GM10248 (cell line): ENCODE measurements around the gene GINS1.

Experiments used
- CTCF ChIA-PET: fragments of 300-600 bp; sonication (Branson Sonifier 250); formaldehyde crosslinking; extraction: SDS; loops from one replicate; lab custom pipeline; 2021; ENCODE audit warnings: antibody characterized with exemption; lab: Yijun Ruan, JAX
- POLR2A ChIA-PET: fragments of 350-650 bp; sonication (Branson Sonifier 250); formaldehyde crosslinking; extraction: SDS; loops from one replicate; lab custom pipeline; 2020; ENCODE audit warnings: antibody characterized with exemption; lab: Yijun Ruan, JAX
- DNase-seq: peaks from one replicate; pipeline ENCODE4 v3.0.0; 2012; ENCODE audit errors: extremely low spot score
- TF ChIP-seq, protein P1 (sequence below): IDR thresholded peaks from 2 replicates; pipeline ENCODE4 v1.5.1; 2012; ENCODE audit warnings: mild to moderate bottlenecking, low read depth; ENCODE audit errors: extremely low read depth, missing control alignments, control extremely low read depth

Gene GINS1

DNA sequence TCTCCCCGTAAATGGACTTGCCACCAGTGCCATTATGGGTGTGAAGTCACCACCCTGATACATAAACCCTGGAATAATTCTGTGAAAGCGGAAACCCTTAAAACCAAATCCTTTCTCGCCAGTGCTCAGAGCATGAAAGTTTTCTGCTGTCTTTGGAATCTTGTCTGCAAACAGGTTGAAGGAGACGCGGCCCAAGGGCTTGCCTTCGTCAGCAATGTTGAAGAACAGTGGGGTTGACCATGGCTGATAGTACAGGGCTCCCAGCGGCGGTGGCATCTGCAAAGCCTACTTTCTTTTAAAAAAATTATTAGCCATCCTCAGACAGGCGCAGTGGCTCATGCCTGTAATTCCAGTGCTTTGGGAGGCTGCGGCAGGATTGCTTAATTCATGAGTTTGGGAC is 38.9 kb upstream of the GINS1 start:
- POLR2A ChIA-PET, result no interaction called here
- CTCF ChIA-PET, result no interaction called here
- TF ChIP-seq, protein P1, sequence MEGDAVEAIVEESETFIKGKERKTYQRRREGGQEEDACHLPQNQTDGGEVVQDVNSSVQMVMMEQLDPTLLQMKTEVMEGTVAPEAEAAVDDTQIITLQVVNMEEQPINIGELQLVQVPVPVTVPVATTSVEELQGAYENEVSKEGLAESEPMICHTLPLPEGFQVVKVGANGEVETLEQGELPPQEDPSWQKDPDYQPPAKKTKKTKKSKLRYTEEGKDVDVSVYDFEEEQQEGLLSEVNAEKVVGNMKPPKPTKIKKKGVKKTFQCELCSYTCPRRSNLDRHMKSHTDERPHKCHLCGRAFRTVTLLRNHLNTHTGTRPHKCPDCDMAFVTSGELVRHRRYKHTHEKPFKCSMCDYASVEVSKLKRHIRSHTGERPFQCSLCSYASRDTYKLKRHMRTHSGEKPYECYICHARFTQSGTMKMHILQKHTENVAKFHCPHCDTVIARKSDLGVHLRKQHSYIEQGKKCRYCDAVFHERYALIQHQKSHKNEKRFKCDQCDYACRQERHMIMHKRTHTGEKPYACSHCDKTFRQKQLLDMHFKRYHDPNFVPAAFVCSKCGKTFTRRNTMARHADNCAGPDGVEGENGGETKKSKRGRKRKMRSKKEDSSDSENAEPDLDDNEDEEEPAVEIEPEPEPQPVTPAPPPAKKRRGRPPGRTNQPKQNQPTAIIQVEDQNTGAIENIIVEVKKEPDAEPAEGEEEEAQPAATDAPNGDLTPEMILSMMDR, result no peak
- no peak for DNase-seq

DNA sequence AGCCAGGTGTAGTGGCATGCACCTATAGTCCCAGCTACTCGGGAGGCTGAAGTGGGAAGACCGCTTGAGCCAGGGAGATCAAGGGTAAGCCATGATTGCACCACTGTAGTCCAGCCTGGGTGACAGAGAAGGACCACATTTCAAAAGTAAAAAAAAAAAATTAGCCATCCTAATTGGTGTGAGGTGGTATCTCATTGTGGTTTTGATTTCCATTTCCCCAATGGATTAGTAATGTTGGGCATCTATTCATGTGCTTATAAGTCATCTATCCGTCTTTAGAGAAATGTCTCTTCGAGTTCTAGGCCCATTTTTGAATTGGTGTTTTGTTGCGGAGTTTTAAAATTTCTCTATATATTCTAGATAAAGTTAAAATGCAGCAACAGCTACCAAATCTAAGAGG is 38.5 kb upstream of the GINS1 start:
- ChIA-PET CTCF (interaction anchor here (0.9 to 2.0 kb wide), 3 partner anchors 11 to 121 kb away, joined by 3 to 4 read pairs (median 3); partner anchors contain the start of gene PYGB), POLR2A (no interaction called here)
- DNase-seq, result no peak

DNA sequence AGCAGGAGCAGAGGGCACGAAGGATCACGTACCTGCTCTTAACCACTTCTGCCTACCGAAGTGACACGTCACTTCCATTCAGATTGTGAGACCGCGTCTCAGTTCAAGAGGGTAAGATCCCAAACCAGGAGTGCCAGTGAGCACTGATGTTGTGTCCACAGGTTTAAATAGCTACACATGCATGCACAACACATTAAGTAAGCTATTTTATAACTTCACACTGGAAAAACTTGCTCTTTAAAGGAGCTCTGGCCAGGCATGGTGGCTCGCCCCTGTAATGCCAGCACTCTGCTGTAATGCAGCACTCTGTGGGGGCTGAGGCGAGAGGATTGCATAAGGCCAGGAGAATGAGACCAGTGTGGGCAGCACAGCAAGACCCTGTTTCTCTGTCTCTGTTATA is 37.9 kb upstream of the GINS1 start:
- ChIA-PET POLR2A (no interaction called here), CTCF (interaction anchor here (0.9 to 2.0 kb wide), 3 partner anchors 12 to 121 kb away, joined by 3 to 4 read pairs (median 3); partner anchors contain the start of gene PYGB)
- TF ChIP-seq, protein P1, result no peak
- no peak for DNase-seq

More for the DNA sequence above, 38.5 kb upstream of the GINS1 start:
- TF ChIP-seq, protein P1, result no peak

DNA sequence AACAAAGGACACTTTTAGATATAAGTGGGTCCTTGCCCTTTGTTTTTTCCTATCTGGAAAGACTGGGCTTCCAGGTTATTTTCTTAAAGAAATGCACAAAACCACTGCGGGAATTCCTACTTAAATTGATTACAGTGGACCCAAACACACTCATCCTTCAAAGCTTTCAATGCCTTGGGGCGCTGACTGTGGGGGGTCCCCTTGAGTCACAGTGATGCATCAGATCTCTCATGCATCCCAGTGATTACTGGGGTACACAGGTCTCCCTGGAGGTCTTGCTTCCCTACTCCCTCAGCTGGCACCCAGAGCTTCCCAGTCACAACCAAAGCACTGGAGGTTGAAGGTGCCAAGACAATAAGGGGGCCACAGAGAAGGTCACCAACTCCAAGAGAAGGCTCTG is 37.5 kb upstream of the GINS1 start:
- ChIA-PET CTCF (interaction anchor here (0.9 to 2.0 kb wide), 3 partner anchors 12 to 122 kb away, joined by 3 to 4 read pairs (median 3); partner anchors contain the start of gene PYGB), POLR2A (no interaction called here)
- TF ChIP-seq, protein P1, result no peak
- no peak for DNase-seq

DNA sequence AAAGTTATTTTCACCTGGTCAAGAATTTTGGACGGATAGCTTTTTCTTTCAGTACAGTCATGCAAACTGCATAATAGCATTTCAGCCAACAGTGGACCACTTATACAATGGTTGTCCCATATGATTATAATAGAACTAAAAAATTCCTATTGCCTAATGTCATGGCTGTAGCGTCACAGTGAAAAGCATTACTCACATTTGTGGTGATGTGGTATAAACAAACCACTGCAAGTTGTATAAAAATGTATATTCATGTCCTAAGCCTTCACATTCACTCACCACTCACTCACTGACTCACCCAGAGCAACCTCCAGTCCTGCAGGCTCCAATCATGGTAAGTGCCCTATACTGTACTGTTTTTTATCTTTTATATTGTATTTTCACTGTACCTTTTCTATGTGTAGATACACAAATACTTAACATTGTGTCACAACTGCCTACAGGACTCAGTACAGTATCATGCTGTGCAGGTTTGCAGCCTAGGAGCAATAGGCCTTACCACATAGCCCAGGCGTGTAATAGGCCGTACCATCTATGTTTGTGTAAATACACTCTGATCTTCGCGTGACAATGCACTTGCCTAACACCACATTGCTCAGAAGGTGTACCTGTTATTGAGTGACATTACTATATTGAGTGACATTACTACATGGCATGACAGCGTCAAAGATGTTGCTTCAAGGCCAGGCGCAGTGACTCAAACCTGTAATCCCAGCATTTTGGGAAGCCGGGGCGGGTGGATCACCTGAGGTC is 34.7 kb upstream of the GINS1 start:
- POLR2A ChIA-PET, result no interaction called here
- no peak for DNase-seq
- CTCF ChIA-PET, result interaction anchor here (1.3 to 1.5 kb wide), 2 partner anchors 25 to 35 kb away, joined by 3 to 5 read pairs; partner anchors contain the start of gene GINS1
- TF ChIP-seq, protein P1, result no peak

DNA sequence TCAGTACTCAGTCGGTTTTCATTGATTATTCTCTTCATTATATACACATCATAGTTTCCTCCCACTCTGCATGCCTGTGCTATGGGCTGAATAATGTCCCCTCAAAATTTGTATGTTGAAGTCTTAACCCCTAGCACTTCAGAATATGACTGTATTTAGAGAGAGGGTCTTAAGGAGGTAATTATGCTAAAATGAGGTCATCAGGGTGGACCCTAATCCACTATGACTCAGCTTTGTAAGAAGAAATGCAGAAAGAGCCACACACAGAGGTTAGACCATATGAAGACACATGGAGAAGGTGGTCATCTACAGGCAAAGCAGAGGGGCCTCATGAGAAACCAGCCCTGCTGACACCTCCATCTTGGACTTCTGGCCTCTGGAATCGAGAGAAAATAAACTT is 32.6 kb upstream of the GINS1 start:
- DNase-seq, result no peak
- ChIA-PET POLR2A (no interaction called here), CTCF (interaction anchor here (1.3 kb wide), 1 partner anchor 13 kb away, joined by 3 read pairs; no protein-coding TSS in a partner anchor)
- TF ChIP-seq, protein P1, result no peak
